Spleen (tissue), 7 donors: ENCODE results near the gene VSIG10L2.

Experiments used
- CTCF ChIP-seq, 11 experiments: fragments of 200-600 bp in 7 of 11; fragments of 450-650 bp in 4 of 11; sonication (generic) in 4 of 11; IDR thresholded peaks in 8 of 11; conservative IDR thresholded peaks in 3 of 11; 1 replicate in 7 of 11; 2 replicates in 4 of 11; pipeline versions ENCODE4 v1.4.0 to v1.8.0; 2016 to 2021; ENCODE audit warnings: antibody characterized with exemption in 11 of 11, inconsistent platforms in 4 of 11, mild to moderate bottlenecking in 1 of 11
- POLR2A ChIP-seq, 3 donors: fragments of 450-650 bp; IDR thresholded peaks; one replicate each; pipeline ENCODE4 v1.5.1; 2017; ENCODE audit warnings: antibody characterized with exemption in 3 of 3, mild to moderate bottlenecking in 1 of 3
- POLR2AphosphoS5 ChIP-seq, 3 donors: sonication (generic); formaldehyde crosslinking; IDR thresholded peaks; one replicate each; pipeline ENCODE4 v1.5.1; 2017; ENCODE audit warnings: antibody characterized with exemption in 3 of 3
- donor health status: DM: no; HTN: no; CAD: no; lungs with moderate emphysema.
- donor health status: DM: no; HTN: no; CAD: no.
- donor health status: DM: no; HTN: no; CAD: no.

DNA sequence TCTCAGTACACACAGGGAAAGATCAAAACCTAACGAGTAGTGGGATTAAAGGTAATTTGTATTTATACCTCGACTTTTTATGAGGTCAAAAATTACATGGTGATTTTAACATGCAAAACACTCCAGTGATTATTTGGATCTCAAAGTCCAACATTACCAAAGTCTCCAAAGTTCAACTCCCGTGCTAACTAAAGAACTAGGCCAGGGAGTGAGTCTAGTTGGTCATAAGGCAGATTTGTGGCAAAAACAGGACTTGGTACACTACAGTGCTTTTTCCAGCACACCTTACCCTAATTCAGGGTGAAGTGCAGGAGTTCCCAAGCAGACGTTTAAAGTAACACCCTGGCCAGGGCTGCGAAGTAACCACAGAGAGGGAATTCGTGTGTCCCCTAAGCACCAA, 44.0 kb upstream of the VSIG10L2 start:
- no peak for TF ChIP-seq CTCF (IDR thresholded peaks at IDR 0.05 in 8 of 11, conservative IDR thresholded peaks at IDR 0.05 in 3 of 11)
- TF ChIP-seq POLR2A (IDR thresholded peaks at IDR 0.05): no peak
- no peak for TF ChIP-seq POLR2AphosphoS5 (IDR thresholded peaks at IDR 0.05)
